Measurements from ENCODE around the gene TRIM63. TPM values are rescaled to one million over a fixed set of nuclear protein-coding genes. Genes with fewer than 3 reads are reported as not detected.

The TRIM63 gene
- total and polyA plus RNA-seq, 9 of the 15 experiments (the other 6 are each of a cell fraction or from before 2014, with no cell fraction given): 0.08 to 0.57 (median 0.36) TPM

DNA sequence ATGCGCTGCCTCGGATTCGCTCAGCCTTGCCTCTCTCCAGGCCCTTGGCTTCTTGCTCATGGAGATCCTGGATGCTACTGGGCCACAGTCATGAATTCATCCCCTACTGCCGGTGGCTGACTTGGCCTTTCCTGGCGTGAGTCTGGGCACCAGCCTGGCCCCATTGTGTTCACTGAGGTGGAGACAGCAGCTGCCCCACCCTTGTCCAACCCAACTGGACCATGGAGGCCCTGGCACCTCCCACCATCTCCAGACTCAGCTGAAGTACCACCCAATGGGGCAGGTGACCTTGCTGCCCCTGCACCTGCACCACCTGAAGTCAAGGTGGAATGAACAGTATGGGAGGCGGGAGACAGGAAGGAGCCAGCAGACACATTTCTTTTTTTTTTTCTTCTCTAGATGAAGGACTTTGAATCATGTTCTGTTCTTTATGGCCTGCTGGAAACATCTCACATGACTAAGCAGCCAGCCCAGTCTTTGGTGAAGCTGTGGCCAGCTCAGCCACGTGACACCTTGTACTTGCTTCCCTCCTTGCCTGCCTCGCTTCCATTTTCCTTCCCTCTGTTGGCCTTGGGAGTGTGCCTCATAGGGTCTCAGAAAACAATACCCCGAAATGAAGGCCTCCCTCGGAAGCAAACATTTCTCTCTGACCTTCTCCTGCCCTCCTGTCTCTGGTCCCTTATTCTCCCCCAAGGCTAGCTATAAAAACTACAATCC is 17.7 kb downstream of the TRIM63 start (continued):
- TF ChIP-seq, protein P1, sequence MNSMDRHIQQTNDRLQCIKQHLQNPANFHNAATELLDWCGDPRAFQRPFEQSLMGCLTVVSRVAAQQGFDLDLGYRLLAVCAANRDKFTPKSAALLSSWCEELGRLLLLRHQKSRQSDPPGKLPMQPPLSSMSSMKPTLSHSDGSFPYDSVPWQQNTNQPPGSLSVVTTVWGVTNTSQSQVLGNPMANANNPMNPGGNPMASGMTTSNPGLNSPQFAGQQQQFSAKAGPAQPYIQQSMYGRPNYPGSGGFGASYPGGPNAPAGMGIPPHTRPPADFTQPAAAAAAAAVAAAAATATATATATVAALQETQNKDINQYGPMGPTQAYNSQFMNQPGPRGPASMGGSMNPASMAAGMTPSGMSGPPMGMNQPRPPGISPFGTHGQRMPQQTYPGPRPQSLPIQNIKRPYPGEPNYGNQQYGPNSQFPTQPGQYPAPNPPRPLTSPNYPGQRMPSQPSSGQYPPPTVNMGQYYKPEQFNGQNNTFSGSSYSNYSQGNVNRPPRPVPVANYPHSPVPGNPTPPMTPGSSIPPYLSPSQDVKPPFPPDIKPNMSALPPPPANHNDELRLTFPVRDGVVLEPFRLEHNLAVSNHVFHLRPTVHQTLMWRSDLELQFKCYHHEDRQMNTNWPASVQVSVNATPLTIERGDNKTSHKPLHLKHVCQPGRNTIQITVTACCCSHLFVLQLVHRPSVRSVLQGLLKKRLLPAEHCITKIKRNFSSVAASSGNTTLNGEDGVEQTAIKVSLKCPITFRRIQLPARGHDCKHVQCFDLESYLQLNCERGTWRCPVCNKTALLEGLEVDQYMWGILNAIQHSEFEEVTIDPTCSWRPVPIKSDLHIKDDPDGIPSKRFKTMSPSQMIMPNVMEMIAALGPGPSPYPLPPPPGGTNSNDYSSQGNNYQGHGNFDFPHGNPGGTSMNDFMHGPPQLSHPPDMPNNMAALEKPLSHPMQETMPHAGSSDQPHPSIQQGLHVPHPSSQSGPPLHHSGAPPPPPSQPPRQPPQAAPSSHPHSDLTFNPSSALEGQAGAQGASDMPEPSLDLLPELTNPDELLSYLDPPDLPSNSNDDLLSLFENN (IDR thresholded peaks at IDR 0.05; ENCODE audit: low read depth in 2 of 2, low read length in 2 of 2): no peak
- no peak for TF ChIP-seq TBL1XR1 (IDR thresholded peaks at IDR 0.05; ENCODE audit: low read length in 2 of 2)
- TF ChIP-seq PHB2 (IDR thresholded peaks at IDR 0.05; ENCODE audit: low read depth): no peak
- TF ChIP-seq EP300 (IDR thresholded peaks at IDR 0.05; ENCODE audit: low read length): no peak
- TF ChIP-seq GTF2F1 (IDR thresholded peaks at IDR 0.05; ENCODE audit: low read depth, low read length): no peak
- no peak for TF ChIP-seq PPARD (CRISPR knock-in tag; IDR thresholded peaks at IDR 0.05)
- TF ChIP-seq, protein P2, sequence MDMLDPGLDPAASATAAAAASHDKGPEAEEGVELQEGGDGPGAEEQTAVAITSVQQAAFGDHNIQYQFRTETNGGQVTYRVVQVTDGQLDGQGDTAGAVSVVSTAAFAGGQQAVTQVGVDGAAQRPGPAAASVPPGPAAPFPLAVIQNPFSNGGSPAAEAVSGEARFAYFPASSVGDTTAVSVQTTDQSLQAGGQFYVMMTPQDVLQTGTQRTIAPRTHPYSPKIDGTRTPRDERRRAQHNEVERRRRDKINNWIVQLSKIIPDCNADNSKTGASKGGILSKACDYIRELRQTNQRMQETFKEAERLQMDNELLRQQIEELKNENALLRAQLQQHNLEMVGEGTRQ (CRISPR knock-in tag; IDR thresholded peaks at IDR 0.05): peak; percentile 83
- TF ChIP-seq RBM17 (IDR thresholded peaks at IDR 0.05; ENCODE audit: borderline replicate concordance, low read depth, low read length): no peak
- TF ChIP-seq, protein P3, sequence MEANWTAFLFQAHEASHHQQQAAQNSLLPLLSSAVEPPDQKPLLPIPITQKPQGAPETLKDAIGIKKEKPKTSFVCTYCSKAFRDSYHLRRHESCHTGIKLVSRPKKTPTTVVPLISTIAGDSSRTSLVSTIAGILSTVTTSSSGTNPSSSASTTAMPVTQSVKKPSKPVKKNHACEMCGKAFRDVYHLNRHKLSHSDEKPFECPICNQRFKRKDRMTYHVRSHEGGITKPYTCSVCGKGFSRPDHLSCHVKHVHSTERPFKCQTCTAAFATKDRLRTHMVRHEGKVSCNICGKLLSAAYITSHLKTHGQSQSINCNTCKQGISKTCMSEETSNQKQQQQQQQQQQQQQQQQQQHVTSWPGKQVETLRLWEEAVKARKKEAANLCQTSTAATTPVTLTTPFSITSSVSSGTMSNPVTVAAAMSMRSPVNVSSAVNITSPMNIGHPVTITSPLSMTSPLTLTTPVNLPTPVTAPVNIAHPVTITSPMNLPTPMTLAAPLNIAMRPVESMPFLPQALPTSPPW (CRISPR knock-in tag; IDR thresholded peaks at IDR 0.05): peak; percentile 34; the same call in 1 of the 2 replicates
- peak; percentile 46; the same call in 1 of the 2 replicates for TF ChIP-seq GABPA (tag; conservative IDR thresholded peaks at IDR 0.05; ENCODE audit: low read depth)
- TF ChIP-seq, protein P4, sequence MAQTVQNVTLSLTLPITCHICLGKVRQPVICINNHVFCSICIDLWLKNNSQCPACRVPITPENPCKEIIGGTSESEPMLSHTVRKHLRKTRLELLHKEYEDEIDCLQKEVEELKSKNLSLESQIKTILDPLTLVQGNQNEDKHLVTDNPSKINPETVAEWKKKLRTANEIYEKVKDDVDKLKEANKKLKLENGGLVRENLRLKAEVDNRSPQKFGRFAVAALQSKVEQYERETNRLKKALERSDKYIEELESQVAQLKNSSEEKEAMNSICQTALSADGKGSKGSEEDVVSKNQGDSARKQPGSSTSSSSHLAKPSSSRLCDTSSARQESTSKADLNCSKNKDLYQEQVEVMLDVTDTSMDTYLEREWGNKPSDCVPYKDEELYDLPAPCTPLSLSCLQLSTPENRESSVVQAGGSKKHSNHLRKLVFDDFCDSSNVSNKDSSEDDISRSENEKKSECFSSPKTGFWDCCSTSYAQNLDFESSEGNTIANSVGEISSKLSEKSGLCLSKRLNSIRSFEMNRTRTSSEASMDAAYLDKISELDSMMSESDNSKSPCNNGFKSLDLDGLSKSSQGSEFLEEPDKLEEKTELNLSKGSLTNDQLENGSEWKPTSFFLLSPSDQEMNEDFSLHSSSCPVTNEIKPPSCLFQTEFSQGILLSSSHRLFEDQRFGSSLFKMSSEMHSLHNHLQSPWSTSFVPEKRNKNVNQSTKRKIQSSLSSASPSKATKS (CRISPR knock-in tag; IDR thresholded peaks at IDR 0.05): 0 out of 2 replicates have a peak, but pooled peaks have one; percentile 10
- TF ChIP-seq NEUROD1 (IDR thresholded peaks at IDR 0.05; ENCODE audit: borderline replicate concordance, low read depth, low read length, partially characterized antibody): no peak
- TF ChIP-seq, protein P5, sequence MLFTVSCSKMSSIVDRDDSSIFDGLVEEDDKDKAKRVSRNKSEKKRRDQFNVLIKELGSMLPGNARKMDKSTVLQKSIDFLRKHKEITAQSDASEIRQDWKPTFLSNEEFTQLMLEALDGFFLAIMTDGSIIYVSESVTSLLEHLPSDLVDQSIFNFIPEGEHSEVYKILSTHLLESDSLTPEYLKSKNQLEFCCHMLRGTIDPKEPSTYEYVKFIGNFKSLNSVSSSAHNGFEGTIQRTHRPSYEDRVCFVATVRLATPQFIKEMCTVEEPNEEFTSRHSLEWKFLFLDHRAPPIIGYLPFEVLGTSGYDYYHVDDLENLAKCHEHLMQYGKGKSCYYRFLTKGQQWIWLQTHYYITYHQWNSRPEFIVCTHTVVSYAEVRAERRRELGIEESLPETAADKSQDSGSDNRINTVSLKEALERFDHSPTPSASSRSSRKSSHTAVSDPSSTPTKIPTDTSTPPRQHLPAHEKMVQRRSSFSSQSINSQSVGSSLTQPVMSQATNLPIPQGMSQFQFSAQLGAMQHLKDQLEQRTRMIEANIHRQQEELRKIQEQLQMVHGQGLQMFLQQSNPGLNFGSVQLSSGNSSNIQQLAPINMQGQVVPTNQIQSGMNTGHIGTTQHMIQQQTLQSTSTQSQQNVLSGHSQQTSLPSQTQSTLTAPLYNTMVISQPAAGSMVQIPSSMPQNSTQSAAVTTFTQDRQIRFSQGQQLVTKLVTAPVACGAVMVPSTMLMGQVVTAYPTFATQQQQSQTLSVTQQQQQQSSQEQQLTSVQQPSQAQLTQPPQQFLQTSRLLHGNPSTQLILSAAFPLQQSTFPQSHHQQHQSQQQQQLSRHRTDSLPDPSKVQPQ (CRISPR knock-in tag; IDR thresholded peaks at IDR 0.05; ENCODE audit: borderline replicate concordance): peak; percentile 74; the same call in 1 of the 2 replicates
- TF ChIP-seq MCM5 (IDR thresholded peaks at IDR 0.05; ENCODE audit: low read depth): no peak
- no peak for TF ChIP-seq PHF21A (IDR thresholded peaks at IDR 0.05; ENCODE audit: borderline replicate concordance, low read depth)
- TF ChIP-seq DNMT1 (IDR thresholded peaks at IDR 0.05): no peak
